H9 (cell line): Measurements from ENCODE around the gene PLXNA4. TPM values are rescaled to one million over a fixed set of nuclear protein-coding genes. Genes with fewer than 3 reads are reported as not detected.

Experiments used
- DNase-seq: peaks from one replicate; pipeline ENCODE4 v3.0.0-alpha.2; 2017
- H2AFZ ChIP-seq: one replicate; pipeline ENCODE4 v1.6.1; 2013; ENCODE audit warnings: mild to moderate bottlenecking, low read length, control low read depth, moderate library complexity
- H2AK5ac ChIP-seq: 2 replicates; pipeline ENCODE4 v1.6.1; 2013; ENCODE audit warnings: low read length, control low read depth, mixed read lengths; ENCODE audit not compliant: insufficient read length
- H2BK120ac ChIP-seq: one replicate; pipeline ENCODE4 v1.6.1; 2013; ENCODE audit warnings: low read depth, mild to moderate bottlenecking, low read length, control low read depth, inconsistent platforms; ENCODE audit not compliant: poor library complexity, severe bottlenecking
- H2BK12ac ChIP-seq: 2 replicates; pipeline ENCODE4 v1.6.1; 2013; ENCODE audit warnings: low read length, control low read depth, mixed read lengths, low read depth; ENCODE audit not compliant: insufficient read length
- H2BK15ac ChIP-seq: 2 replicates; pipeline ENCODE4 v1.6.1; 2013; ENCODE audit warnings: low read depth, low read length, control low read depth
- H2BK20ac ChIP-seq: one replicate; pipeline ENCODE4 v1.6.1; 2013; ENCODE audit warnings: low read depth, mild to moderate bottlenecking, low read length, control low read depth, inconsistent platforms; ENCODE audit not compliant: poor library complexity, severe bottlenecking
- H2BK5ac ChIP-seq: 2 replicates; pipeline ENCODE4 v1.6.1; 2013; ENCODE audit warnings: low read length, control low read depth, mixed read lengths; ENCODE audit not compliant: insufficient read length
- H3K14ac ChIP-seq: 2 replicates; pipeline ENCODE4 v1.6.1; 2013; ENCODE audit warnings: low read length, control low read depth; ENCODE audit not compliant: insufficient read depth
- H3K18ac ChIP-seq: 2 replicates; pipeline ENCODE4 v1.6.1; 2013; ENCODE audit warnings: low read depth, mild to moderate bottlenecking, mixed read lengths, low read length, control low read depth; ENCODE audit not compliant: insufficient read length
- H3K23ac ChIP-seq: 2 replicates; pipeline ENCODE4 v1.6.1; 2013; ENCODE audit warnings: low read length, control low read depth, mixed read lengths, low read depth; ENCODE audit not compliant: insufficient read length
- H3K23me2 ChIP-seq: 2 replicates; pipeline ENCODE4 v1.6.1; 2013; ENCODE audit warnings: low read depth, mild to moderate bottlenecking, mixed read lengths, low read length, control low read depth; ENCODE audit not compliant: insufficient read length, poor library complexity, severe bottlenecking
- H3K27ac ChIP-seq: 2 replicates; pipeline ENCODE4 v1.5.1; 2013; ENCODE audit warnings: low read length, control low read depth, mixed read lengths, low read depth; ENCODE audit not compliant: insufficient read length
- H3K27me3 ChIP-seq: 2 replicates; pipeline ENCODE4 v1.6.1; 2013; ENCODE audit warnings: low read length, control low read depth, inconsistent platforms; ENCODE audit not compliant: insufficient read depth
- H3K4ac ChIP-seq: 2 replicates; pipeline ENCODE4 v1.6.1; 2013; ENCODE audit warnings: low read depth, mild to moderate bottlenecking, control low read depth, inconsistent platforms, low read length, moderate library complexity
- H3K4me1 ChIP-seq: 2 replicates; pipeline ENCODE4 v1.6.1; 2013; ENCODE audit warnings: low read length, control low read depth, inconsistent platforms; ENCODE audit not compliant: insufficient read depth
- H3K4me2 ChIP-seq: 2 replicates; pipeline ENCODE4 v1.6.1; 2013; ENCODE audit warnings: low read length, control low read depth, mixed read lengths; ENCODE audit not compliant: insufficient read length, insufficient read depth
- H3K56ac ChIP-seq: 2 replicates; pipeline ENCODE4 v1.6.1; 2013; ENCODE audit warnings: low read depth, mild to moderate bottlenecking, mixed read lengths, low read length, control low read depth; ENCODE audit not compliant: insufficient read length
- H3K79me1 ChIP-seq: 2 replicates; pipeline ENCODE4 v1.6.1; 2013; ENCODE audit warnings: low read depth, mild to moderate bottlenecking, moderate library complexity, low read length, control low read depth, inconsistent platforms; ENCODE audit not compliant: insufficient read depth, poor library complexity, severe bottlenecking
- H3K79me2 ChIP-seq: 2 replicates; pipeline ENCODE4 v1.6.1; 2013; ENCODE audit warnings: low read length, control low read depth, inconsistent platforms; ENCODE audit not compliant: insufficient read depth
- H3K9ac ChIP-seq: 2 replicates; pipeline ENCODE4 v1.6.1; 2013; ENCODE audit warnings: low read length, control low read depth, mixed read lengths; ENCODE audit not compliant: insufficient read length; ENCODE audit errors: extremely low read depth
- H3K9me3 ChIP-seq: one replicate; pipeline ENCODE4 v1.6.1; 2013; ENCODE audit warnings: low read depth, low read length, inconsistent platforms; ENCODE audit not compliant: control insufficient read depth
- H3T11ph ChIP-seq: one replicate; pipeline ENCODE4 v1.6.1; 2013; ENCODE audit warnings: mild to moderate bottlenecking, low read length, control low read depth, inconsistent platforms
- H4K20me1 ChIP-seq: one replicate; pipeline ENCODE4 v1.6.1; 2013; ENCODE audit not compliant: control insufficient read depth, insufficient read length, insufficient read depth
- H4K5ac ChIP-seq: 2 replicates; pipeline ENCODE4 v1.6.1; 2013; ENCODE audit warnings: low read depth, mild to moderate bottlenecking, mixed read lengths, low read length, control low read depth; ENCODE audit not compliant: insufficient read length
- H4K8ac ChIP-seq: replicated peaks from 2 replicates; pipeline ENCODE4 v1.6.1; 2013; ENCODE audit warnings: low read length, control low read depth, mixed read lengths, low read depth; ENCODE audit not compliant: insufficient read length
- H4K91ac ChIP-seq: 2 replicates; pipeline ENCODE4 v1.6.1; 2013; ENCODE audit warnings: low read depth, mild to moderate bottlenecking, moderate library complexity, mixed read lengths, low read length, control low read depth; ENCODE audit not compliant: insufficient read length
- H3K27ac Mint-ChIP-seq, 3 experiments: 2 replicates in 2 of 3; 3 replicates in 1 of 3; pipeline ENCODE4 v1.8.0; 2020 to 2021; ENCODE audit warnings: mixed read lengths in 3 of 3, mild to moderate bottlenecking in 1 of 3, moderate library complexity in 1 of 3
- H3K27me3 Mint-ChIP-seq: 2 replicates; pipeline ENCODE4 v1.8.0; 2021; ENCODE audit warnings: low read depth, mild to moderate bottlenecking, moderate library complexity, mixed read lengths
- H3K36me3 Mint-ChIP-seq, 3 experiments: 2 replicates in 2 of 3; 3 replicates in 1 of 3; pipeline ENCODE4 v1.8.0; 2020 to 2021; ENCODE audit warnings: low read depth in 3 of 3, mixed read lengths in 3 of 3; ENCODE audit not compliant: insufficient read depth in 1 of 3
- H3K4me1 Mint-ChIP-seq, 2 experiments: 2 replicates each; pipeline ENCODE4 v1.8.0; 2020; ENCODE audit warnings: mixed read lengths in 2 of 2
- H3K4me3 Mint-ChIP-seq, 2 experiments: 2 replicates in 1 of 2; 3 replicates in 1 of 2; pipeline ENCODE4 v1.8.0; 2020 to 2021; ENCODE audit warnings: mild to moderate bottlenecking in 2 of 2, mixed read lengths in 2 of 2, moderate library complexity in 1 of 2
- H3K9me3 Mint-ChIP-seq, 2 experiments: 2 replicates in 1 of 2; 3 replicates in 1 of 2; pipeline ENCODE4 v1.8.0; 2020; ENCODE audit warnings: mild to moderate bottlenecking in 2 of 2, mixed read lengths in 2 of 2, moderate library complexity in 1 of 2
- WGBS: extraction: QIAGEN DNeasy Blood & Tissue Kit; methylation state at CpG from one replicate; pipeline ENCODE4 v1.1.7; 2013; ENCODE audit warnings: missing lambda C conversion rate, low lambda C conversion rate, mixed read lengths; ENCODE audit not compliant: insufficient read length; ENCODE audit errors: extremely low coverage; 5-methylcytosine and 5-hydroxymethylcytosine counted together
- total RNA-seq: library from RNA; stranded (reverse); gene quantifications from 2 replicates; pipeline ENCODE4 v1.2.1, GENCODE V29; 2021
- TF ChIP-seq, protein P1 (sequence below): fragments of 200-600 bp; sonication (generic); conservative IDR thresholded peaks from 3 replicates; pipeline ENCODE4 v1.8.0; 2021; ENCODE audit warnings: antibody characterized with exemption, mild to moderate bottlenecking

PLXNA4 gene
- total RNA-seq, 1 experiment from 2014 or later = 0.35 TPM

DNA sequence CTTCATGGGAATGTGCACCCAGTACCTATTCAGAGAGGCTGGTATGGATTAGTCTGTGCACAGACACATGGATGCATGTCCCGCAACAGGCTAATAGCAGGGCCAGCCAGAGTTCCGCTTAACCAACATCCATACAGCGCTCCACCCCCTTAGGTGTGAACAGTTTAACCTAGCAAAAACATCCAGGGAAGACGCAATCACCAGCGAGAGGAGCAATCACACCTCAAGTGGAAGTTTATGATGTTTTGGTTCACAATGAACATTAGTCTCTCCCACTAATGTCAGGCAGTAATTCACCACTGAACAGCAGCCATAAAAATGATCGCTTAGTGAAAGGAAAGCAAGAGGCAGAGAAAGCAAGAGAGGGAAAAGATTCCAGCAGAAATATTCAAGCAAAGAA is 91.1 kb downstream of the PLXNA4 start:
- Histone ChIP-seq H4K91ac (no peak overlapping the region), H3K79me2 (no peaks in the 10 kb centered on the region), H3K79me1 (no peaks in the 10 kb centered on the region), H2BK12ac (no peak overlapping the region), H4K5ac (no peak overlapping the region), H3K4me2 (no peak overlapping the region), H3K18ac (no peak overlapping the region), H3K23me2 (no peaks in the 10 kb centered on the region), H2AFZ (no peak overlapping the region), H3K56ac (no peak overlapping the region), H2BK15ac (no peak overlapping the region), H4K8ac (no peak overlapping the region), H3K4me1 (no peaks in the 10 kb centered on the region), H2AK5ac (no peak overlapping the region), H3K9me3 (no peaks in the 10 kb centered on the region), H3K4ac (no peak overlapping the region), H2BK5ac (no peak overlapping the region), H3T11ph (no peak overlapping the region), H3K9ac (no peak overlapping the region), H3K23ac (no peak overlapping the region), H3K14ac (no peak overlapping the region), H2BK20ac (no peak overlapping the region), H3K27me3 (no peaks in the 10 kb centered on the region), H4K20me1 (no peaks in the 10 kb centered on the region), H2BK120ac (no peak overlapping the region), H3K27ac (no peak overlapping the region)
- WGBS = no CpG with 5 or more reads among the region's 6 CpGs
- TF ChIP-seq, protein P1, sequence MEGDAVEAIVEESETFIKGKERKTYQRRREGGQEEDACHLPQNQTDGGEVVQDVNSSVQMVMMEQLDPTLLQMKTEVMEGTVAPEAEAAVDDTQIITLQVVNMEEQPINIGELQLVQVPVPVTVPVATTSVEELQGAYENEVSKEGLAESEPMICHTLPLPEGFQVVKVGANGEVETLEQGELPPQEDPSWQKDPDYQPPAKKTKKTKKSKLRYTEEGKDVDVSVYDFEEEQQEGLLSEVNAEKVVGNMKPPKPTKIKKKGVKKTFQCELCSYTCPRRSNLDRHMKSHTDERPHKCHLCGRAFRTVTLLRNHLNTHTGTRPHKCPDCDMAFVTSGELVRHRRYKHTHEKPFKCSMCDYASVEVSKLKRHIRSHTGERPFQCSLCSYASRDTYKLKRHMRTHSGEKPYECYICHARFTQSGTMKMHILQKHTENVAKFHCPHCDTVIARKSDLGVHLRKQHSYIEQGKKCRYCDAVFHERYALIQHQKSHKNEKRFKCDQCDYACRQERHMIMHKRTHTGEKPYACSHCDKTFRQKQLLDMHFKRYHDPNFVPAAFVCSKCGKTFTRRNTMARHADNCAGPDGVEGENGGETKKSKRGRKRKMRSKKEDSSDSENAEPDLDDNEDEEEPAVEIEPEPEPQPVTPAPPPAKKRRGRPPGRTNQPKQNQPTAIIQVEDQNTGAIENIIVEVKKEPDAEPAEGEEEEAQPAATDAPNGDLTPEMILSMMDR = no peak
- Mint-ChIP-seq H3K9me3 (no peaks in the 10 kb centered on the region), H3K4me3 (no peak overlapping the region), H3K36me3 (peaks cover 0 to 2% (median 0%) of the 10 kb centered on the region in 3 experiments; a peak in 2 of 7 replicates), H3K27me3 (peaks cover 21% of the 10 kb centered on the region), H3K4me1 (peaks cover 0 to 14% of the 10 kb centered on the region in 2 experiments; a peak in 2 of 4 replicates), H3K27ac (no peak overlapping the region)
- no peak for DNase-seq
